22Rv1 (cell line): ENCODE measurements around the gene JARID2.

Experiments used
- CTCF ChIP-seq: fragments of 450-650 bp; IDR thresholded peaks from 2 replicates; pipeline ENCODE4 v1.5.1; 2017; ENCODE audit warnings: mild to moderate bottlenecking
- ZFX ChIP-seq: fragments of 450-650 bp; IDR thresholded peaks from 2 replicates; pipeline ENCODE4 v1.6.1; 2017; ENCODE audit warnings: antibody characterized with exemption, borderline replicate concordance

DNA sequence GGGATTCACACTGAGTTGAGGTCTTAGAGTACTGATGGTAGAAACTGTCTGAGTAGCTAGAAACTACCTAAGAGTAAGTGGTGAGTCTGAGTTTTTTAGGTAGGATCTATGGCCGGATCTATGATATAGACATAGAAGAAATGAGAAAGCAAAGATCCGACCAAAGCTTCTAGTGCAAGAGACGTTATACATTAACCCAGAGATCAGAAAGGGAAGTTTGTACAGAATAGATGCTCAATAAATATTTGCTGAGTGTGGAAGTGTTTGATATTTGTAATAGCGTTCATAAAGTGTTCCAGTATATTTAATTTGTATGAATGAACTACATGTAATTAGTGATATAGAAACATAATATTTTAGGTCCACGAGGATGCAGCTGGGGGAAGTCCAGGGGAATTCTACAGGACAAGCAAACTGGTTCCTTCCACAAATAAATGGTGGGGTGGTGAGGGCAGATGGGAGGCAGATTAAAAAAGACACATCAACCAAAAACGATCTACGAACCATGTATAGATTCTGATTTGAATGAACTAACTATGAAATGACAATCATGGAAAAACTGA lies 31.9 kb upstream of the JARID2 start:
- TF ChIP-seq CTCF (no peak), ZFX (no peak)
